ENCODE measurements around the gene EIF1B.

DNA sequence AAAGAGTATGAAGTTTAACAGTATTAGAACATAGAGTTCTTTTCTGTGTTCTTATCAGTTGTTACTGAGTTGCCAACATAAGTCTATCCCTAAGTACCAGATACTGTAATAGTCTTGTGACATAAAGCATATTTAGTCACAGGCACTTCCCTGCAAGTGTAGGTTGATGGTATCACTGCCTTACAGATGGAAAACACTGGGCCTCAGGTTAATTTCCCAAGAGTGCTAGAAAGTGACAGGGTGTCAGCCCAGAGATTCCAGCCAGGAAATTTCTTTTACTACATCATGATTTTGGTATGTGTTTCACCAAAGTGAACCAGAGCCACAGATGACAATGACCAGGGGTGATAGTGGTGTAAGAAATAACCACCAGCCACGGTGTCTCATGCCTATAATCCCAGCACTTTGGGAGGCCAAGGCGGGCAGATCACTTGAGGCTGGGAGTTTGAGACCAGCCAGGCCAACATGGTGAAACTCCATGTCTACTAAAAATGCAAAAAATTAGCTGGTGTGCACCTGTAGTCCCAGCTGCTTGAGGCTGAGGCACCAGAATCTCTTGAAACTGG is 3.2 kb downstream of the EIF1B start:
- TF ChIP-seq, protein P1, sequence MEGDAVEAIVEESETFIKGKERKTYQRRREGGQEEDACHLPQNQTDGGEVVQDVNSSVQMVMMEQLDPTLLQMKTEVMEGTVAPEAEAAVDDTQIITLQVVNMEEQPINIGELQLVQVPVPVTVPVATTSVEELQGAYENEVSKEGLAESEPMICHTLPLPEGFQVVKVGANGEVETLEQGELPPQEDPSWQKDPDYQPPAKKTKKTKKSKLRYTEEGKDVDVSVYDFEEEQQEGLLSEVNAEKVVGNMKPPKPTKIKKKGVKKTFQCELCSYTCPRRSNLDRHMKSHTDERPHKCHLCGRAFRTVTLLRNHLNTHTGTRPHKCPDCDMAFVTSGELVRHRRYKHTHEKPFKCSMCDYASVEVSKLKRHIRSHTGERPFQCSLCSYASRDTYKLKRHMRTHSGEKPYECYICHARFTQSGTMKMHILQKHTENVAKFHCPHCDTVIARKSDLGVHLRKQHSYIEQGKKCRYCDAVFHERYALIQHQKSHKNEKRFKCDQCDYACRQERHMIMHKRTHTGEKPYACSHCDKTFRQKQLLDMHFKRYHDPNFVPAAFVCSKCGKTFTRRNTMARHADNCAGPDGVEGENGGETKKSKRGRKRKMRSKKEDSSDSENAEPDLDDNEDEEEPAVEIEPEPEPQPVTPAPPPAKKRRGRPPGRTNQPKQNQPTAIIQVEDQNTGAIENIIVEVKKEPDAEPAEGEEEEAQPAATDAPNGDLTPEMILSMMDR (IDR thresholded peaks at IDR 0.05 in 8 of 11, conservative IDR thresholded peaks at IDR 0.05 in 3 of 11): no peak
- TF ChIP-seq POLR2AphosphoS5 (IDR thresholded peaks at IDR 0.05): no peak

Data from spleen (tissue), 7 donors.